Measurements from ENCODE around the gene USP7.

Gene USP7

GRCh38 chr16:8951447-8952280 is 12.0 kb downstream of the USP7 start:
- no peak for DNase-seq (ENCODE audit: low spot score)

DNA sequence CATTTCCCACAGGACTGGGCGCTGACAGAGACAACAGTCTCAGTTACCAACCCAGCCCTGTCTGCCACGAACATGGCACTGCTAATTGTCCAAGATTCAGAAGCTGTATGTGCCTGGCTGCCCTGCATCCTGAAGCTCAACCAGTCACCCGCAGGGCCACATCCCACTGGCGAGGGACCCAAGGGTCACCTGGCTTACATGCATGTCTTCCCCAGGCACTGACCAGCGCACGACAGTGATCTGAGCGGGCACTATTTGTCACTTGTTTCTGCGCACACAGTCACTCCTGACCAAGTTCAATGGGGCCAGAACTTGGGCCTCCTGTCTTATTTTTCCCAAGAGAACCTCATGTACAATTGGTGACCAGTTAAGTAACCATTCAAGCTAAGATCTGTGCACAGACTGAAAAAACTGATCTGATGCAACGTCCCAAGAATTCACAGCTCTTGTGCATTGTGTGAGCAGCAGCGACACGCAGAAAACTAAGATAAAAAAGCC is 13.1 kb downstream of the USP7 start:
- DNase-seq (ENCODE audit: low spot score): no peak

DNA sequence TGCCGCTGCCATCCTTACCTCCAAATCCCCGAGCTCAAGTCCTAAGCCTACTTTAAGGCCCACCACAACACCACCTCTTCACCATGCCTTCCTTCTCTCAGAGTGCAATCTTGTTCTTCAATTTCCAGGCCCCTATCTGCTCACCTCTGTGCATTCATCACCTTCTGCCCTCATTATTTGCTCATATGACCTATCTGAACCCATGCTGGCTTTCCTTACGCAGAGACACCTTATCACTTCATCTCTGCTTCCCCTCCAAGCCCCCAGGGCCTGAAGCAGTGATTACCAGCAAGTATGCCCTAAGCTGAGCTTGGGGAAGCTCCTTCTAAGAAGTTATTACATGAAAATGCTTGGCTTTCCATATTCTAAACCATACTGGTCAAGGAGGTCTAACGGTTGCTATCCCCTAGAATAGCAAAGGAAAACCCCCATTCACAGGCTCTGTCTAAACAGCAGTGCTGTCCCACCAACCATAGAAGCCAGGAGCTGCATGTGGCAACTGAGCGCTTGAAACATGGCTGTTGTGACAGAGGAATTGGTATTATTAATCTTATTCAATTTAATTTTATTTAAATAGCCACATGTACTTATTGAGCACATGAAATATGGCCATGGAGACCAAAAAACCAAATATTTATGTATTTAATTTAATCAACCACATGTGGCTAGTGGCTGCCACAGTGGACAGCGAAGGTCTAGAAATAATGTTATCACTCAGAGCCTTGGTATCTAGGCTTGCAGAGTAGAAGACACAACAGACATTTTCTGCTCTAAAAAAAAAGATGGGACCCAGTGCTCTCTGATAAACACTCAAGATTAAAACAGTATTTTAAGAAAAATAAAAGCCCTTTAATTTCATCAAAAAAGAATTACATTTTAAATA is 13.9 kb downstream of the USP7 start:
- DNase-seq (ENCODE audit: low spot score): no peak

DNA sequence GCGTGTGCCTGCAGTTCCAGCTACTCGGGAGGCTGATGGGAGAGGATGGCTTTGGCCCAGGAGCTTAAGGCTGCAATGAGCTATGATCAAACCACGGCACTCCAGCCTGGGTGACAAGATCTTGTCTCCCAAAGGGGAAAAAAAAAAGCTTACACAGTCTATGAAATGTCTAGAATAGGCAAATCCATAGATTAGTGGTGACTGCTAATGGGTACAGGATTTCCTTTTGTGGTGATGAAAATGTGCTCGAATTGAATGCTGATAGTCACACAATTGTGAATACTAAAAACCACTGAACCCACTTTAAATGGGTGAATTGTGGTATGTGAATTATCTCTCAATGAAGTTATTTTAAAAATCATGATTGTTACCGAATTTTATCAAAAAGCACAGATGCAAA is 14.9 kb downstream of the USP7 start:
- DNase-seq (ENCODE audit: low spot score): no peak

DNA sequence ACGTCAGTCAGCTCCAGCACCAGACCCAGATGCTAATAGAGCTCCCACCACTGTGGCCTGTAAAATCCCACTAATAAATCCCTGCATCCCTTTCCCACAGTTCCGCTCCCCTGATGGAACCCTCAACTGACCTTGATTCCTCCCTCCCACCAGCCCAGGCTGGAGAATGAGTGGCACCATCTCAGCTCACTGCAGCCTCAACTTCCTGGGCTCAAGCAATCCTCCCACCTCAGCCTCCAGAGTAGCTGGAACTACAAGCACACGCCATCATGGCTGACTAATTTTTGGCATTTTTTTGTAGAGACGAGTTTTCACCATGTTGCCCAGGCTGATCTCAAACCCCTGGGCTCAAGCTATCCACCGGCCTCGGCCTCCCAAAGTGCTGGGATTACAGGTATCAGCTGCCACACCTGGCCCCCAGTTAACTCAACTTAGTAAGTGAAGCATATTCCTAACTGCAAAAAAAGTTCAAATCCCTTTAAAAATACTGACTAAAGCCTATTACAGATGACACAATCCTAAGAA is 15.6 kb downstream of the USP7 start:
- DNase-seq (ENCODE audit: low spot score): no peak

DNA sequence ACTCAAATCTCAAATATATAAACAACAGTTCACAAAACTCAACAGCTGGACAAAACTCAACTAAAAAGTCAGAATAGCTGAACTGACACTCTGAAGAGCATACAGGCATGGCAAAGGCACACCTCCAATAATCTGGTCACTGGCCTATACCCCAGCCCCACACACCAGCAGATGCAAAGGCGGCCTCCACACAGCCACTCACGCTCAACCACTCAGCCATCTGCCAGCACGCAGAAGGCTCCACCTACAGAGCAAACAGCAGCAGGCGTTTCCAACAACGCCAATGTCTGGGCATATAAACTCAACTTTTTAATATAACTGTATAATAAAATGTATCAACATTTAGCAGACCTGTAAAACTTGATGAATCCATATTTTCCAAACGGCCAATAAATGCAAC is 17.2 kb downstream of the USP7 start:
- DNase-seq (ENCODE audit: low spot score): no peak

DNA sequence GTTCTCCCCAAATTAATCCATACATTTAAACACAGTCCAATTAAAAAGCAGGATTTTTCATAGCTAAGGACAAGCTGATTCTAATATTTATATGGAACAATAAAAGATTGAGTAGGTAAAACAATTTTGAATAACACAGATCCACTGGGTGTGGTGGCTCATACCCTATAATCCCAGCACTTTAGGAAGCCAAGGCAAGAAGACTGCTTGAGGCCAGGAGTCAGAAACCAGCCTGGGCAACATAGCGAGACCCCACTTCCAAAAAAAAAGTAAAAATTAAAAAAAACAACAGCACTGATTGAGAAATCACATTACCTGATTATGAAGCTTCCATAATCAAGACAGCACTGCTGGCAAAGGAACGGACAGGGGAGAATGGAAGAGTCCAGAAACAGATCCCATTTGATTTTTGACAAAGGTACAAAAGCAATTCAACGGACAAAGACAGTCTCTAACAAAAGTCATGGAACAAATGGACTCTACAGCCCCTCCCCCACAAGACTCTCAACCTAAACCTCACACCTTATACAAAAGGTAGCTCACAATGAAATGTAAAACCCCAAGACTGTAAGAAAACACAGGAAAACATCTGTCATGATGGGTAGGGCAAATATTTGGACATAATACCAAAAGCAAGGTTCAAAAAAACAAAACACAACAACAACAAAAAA is 17.9 kb downstream of the USP7 start:
- no peak for DNase-seq (ENCODE audit: low spot score)

DNA sequence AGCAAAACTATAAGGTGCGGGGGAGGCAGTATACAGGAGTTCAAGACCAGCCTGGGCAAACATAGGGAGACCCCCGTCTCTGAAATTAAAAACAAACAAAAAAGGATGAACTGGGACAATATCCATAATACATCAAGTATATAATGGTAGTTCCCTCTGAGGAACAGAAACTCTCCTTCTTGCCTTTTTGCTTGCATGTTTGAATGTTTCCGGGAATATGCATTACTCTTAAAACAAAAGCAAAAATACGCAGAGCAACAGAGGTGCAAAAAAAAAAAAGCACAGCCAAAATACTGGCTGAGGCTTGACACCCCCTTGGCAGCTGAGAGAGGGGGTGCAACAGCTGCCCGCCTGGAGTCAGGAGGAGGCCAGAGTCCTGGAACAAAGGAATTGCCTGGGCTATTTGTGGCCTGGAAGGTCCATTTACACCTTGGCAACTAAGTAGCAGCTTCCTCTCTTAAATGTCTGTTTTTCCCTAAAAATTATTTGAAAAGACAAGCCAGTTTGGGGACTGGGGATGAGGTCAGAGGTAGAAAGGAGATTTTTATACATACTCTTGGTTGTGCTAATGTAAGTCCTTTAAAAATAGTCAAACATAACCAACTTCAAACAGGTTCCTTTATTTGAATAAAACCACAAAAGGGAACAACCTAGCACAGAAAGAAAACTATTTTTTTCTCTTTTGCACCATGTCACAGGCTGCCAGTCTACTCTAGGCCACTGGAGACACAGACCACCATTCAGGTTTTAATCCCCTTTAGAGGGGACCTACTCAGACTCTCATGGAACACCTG is 19.5 kb downstream of the USP7 start:
- no peak for DNase-seq (ENCODE audit: low spot score)

DNA sequence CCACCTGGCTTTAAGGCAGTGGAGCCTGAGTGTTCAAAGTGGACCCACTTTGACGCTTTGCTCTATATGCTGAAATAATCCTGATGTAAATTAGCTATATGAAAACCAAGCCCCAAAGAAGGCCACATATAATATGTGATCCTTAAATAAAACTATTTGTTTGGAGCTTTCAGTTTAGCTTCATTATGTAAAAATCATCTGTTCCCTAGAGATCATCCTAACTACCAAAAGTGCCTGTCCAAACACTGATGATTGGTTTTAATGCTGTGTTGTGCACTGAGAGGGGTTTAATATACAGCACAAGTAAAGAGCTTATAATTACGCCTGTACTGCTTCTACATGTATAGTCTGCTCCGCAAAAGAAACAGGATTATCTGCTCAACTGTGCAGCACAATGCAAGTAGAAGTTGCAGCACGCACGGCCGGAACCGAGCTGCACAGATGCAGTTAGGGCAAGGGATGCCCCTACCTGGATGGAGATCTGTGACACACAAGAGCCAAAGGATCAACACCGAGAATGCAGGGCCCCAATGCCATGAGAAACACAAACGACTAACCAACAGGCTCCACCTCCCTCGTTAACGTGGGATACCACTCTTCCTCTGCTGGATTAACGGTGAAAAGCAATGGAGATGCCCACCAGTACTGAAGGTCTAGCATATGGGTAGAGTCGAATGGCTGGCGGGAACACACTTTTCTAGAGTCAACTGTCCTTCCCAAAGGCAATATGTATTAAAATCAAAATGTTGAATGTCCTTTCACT is 20.5 kb downstream of the USP7 start:
- no peak for DNase-seq (ENCODE audit: low spot score)

- DNase-seq (ENCODE audit: low spot score): no peak
Observed at GRCh38 chr16:8941718-8942344, 21.9 kb downstream of the USP7 start.

- no peak for DNase-seq (ENCODE audit: low spot score)
Observed at GRCh38 chr16:8937803-8938202, 25.9 kb downstream of the USP7 start.

DNA sequence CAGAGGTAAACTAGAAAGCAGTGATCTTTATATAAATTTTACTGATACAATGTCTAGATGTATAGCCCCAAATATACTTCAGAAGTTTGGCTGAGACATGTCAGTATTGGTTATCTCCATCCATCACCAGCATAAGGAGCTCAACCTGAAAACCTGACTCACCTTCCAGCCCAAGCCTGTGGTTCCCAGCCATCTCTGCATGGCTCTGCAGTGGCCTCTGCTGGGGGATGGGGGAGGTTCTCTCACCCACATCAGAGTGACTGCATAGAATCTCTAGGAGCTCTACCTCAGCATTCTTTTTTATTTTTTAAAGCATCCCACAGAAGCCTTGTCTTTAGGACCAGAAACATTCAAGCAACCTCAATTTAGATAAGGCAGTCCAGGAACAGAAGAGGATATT is 27.3 kb downstream of the USP7 start:
- peak; percentile 81 for DNase-seq (ENCODE audit: low spot score)

DNA sequence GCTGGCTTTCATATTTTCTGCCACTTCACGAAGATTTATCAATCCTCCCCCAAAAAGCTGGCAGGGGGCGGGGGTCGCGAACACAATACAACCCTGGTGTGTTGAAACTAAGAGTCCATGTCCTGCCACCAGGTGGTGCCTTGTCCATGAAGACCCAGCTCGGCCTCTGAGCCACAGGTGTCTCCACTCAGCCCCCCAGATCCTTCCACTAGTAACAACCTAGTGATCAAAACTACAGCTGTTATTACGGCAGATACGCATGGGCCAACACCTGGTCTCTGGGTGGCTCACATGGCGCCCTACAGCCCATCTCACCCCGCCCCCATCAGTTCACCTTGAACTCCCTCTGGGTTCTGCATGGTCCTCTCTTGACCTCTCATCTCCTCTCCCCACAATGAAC is 27.7 kb downstream of the USP7 start:
- no peak for DNase-seq (ENCODE audit: low spot score)

- DNase-seq (ENCODE audit: low spot score): no peak
Observed at GRCh38 chr16:8934601-8935000, 29.1 kb downstream of the USP7 start.

DNA sequence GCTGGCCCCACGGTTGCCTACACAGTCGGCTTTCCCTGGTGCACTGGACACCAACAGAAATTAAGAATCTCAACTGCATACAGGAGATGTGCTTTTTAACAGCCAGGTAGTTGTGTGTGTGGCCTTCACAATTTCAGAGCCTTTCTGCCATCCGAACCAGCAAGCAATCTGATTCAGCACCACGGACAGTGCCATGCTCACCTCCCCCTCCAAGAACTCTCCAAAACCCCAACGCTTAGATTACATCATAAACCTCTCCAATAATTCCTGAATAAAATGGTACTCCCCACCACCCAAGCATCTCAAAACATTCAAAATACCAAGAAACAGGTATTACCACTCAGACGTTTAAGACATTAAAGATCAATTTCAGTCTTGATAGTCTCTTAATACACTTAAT is 31.8 kb downstream of the USP7 start:
- DNase-seq (ENCODE audit: low spot score): peak; percentile 58

GRCh38 chr16:8929086-8929748 is 34.5 kb downstream of the USP7 start:
- no peak for DNase-seq (ENCODE audit: low spot score)

- no peak for DNase-seq (ENCODE audit: low spot score)
Observed at GRCh38 chr16:8928467-8928957, 35.2 kb downstream of the USP7 start.

DNA sequence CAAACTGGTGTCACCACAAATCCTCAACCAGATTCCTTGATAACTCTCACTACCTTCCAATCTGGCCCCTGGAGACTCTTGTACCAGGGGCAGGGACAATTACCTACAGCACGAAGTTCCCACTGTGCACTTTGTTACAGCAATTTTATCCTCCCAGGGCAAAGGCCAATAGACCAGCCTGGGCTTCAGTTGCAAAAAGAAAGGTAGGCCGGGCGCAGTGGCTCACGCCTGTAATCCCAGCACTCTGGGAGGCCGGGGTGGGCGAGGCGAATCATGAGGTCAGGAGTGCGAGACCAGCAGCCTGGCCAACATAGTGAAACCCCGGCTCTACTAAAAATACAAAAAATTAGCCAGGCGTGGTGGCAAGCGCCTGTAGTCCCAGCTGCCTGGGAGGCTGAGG is 36.9 kb downstream of the USP7 start:
- no peak for DNase-seq (ENCODE audit: low spot score)

- DNase-seq (ENCODE audit: low spot score): no peak
Observed at GRCh38 chr16:8925455-8925854, 38.3 kb downstream of the USP7 start.

Data from CD4-positive, alpha-beta T cell treated with Interleukin-2 at 100 ng/mL for 4 hours (primary cell).